GM21526 (cell line): ENCODE results near the gene TOX2.

ENCODE experiments used
- ATAC-seq: cut with Tn5 transposase; IDR thresholded peaks from one replicate; pipeline ENCODE4 v1.9.1; 2021; ENCODE audit warnings: moderate library complexity; ENCODE audit not compliant: unreplicated experiment, low FRiP score

The TOX2 gene

GRCh38 chr20:44117296-44118184 is 202.9 kb downstream of the TOX2 start:
- no peak for ATAC-seq

- ATAC-seq, result no peak
These were observed 203.8 kb downstream of the TOX2 start for GRCh38 chr20:44118185-44119033.
